Measurements from ENCODE around the gene THAP8. TPM values are rescaled to one million over a fixed set of nuclear protein-coding genes. Genes with fewer than 3 reads are reported as not detected.

Gene THAP8
- total RNA-seq, 3 donors from 2014 or later (not counting 1 experiment from before 2014, with no cell fraction given): 1.8 to 3.2 (median 2.8) TPM

GRCh38 chr19:35990156-35990555, 63.9 kb downstream of the THAP8 start:
- Mint-ChIP-seq H3K36me3 (no peaks in the 10 kb centered on the region), H3K27ac (no peak overlapping the region), H3K4me1 (peaks cover 5 to 17% of the 10 kb centered on the region in 2 donors), H3K27me3 (ENCODE audit: low read depth in 2 of 2) (peaks cover 23 to 31% of the 10 kb centered on the region in 2 donors), H3K9me3 (no peaks in the 10 kb centered on the region), H3K4me3 (no peak overlapping the region)
- no peak for ATAC-seq
- 93% methylated on average over 3 of the region's 4 CpGs for WGBS (ENCODE audit: insufficient coverage)
- Histone ChIP-seq H3K27me3 (ENCODE audit: control insufficient read depth, insufficient read depth, low read length) (peaks cover 10% of the 10 kb centered on the region), H3K9me3 (ENCODE audit: control insufficient read depth, insufficient read depth, low read length) (no peaks in the 10 kb centered on the region), H3K4me1 (ENCODE audit: control insufficient read depth, insufficient read depth, low read length) (peaks cover 20% of the 10 kb centered on the region), H3K27ac (ENCODE audit: low read length) (no peak overlapping the region), H3K36me3 (ENCODE audit: control insufficient read depth, insufficient read depth, low read length) (no peaks in the 10 kb centered on the region), H3K4me3 (ENCODE audit: low read length) (no peak overlapping the region)
- no peak for DNase-seq
- no peak for TF ChIP-seq CTCF (IDR thresholded peaks at IDR 0.05)
- intact Hi-C loops (cut with micrococcal nuclease): loop anchor here (10.0 kb wide), 1 partner anchor 125 kb away; the partner anchor contains the start of genes OVOL3, POLR2I and TBCB

DNA sequence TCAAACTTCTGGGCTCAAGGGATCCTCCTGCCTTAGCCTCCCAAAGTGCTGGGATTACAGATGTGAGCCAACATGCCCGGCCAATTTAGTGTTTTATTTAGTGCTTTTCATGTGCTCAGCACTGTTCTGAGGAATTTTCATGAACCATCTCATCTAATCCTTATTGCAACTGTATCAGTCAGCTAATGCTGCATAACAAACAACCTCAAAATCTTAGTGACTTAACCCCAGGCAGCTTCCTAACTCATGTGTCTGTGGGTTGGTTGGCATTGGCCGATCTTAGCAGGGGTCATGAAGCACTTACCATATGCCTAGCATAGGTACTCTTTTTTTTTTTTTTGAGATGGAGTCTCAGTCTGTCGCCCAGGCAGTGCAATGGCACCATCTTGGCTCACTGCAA, 65.3 kb downstream of the THAP8 start:
- no peak for ATAC-seq
- Mint-ChIP-seq H3K4me1 (peaks cover 0 to 8% of the 10 kb centered on the region in 2 donors), H3K36me3 (no peaks in the 10 kb centered on the region), H3K4me3 (no peak overlapping the region), H3K27ac (no peak overlapping the region), H3K9me3 (no peaks in the 10 kb centered on the region), H3K27me3 (ENCODE audit: low read depth in 2 of 2) (peaks cover 31 to 44% of the 10 kb centered on the region in 2 donors)
- Histone ChIP-seq H3K27ac (ENCODE audit: low read length) (no peak overlapping the region), H3K36me3 (ENCODE audit: control insufficient read depth, insufficient read depth, low read length) (no peaks in the 10 kb centered on the region), H3K4me1 (ENCODE audit: control insufficient read depth, insufficient read depth, low read length) (peaks cover 10% of the 10 kb centered on the region), H3K27me3 (ENCODE audit: control insufficient read depth, insufficient read depth, low read length) (peaks cover 15% of the 10 kb centered on the region), H3K4me3 (ENCODE audit: low read length) (no peak overlapping the region), H3K9me3 (ENCODE audit: control insufficient read depth, insufficient read depth, low read length) (no peaks in the 10 kb centered on the region)
- no peak for TF ChIP-seq CTCF (IDR thresholded peaks at IDR 0.05)
- no peak for DNase-seq
- intact Hi-C loops (cut with micrococcal nuclease): no loop called here
- WGBS (ENCODE audit: insufficient coverage): 100% methylated on average over 3 of the region's 3 CpGs

GRCh38 chr19:35987571-35987896, 66.6 kb downstream of the THAP8 start:
- Histone ChIP-seq H3K27me3 (ENCODE audit: control insufficient read depth, insufficient read depth, low read length) (peaks cover 15% of the 10 kb centered on the region), H3K36me3 (ENCODE audit: control insufficient read depth, insufficient read depth, low read length) (no peaks in the 10 kb centered on the region), H3K4me1 (ENCODE audit: control insufficient read depth, insufficient read depth, low read length) (peaks cover 9% of the 10 kb centered on the region), H3K27ac (ENCODE audit: low read length) (no peak overlapping the region), H3K4me3 (ENCODE audit: low read length) (no peak overlapping the region), H3K9me3 (ENCODE audit: control insufficient read depth, insufficient read depth, low read length) (no peaks in the 10 kb centered on the region)
- no peak for ATAC-seq
- H3K4me1 Mint-ChIP-seq: peaks cover 0 to 8% of the 10 kb centered on the region in 2 donors
- DNase-seq: no peak
- no peak overlapping the region for H3K27ac Mint-ChIP-seq
- 35% methylated on average over 8 of the region's 8 CpGs for WGBS (ENCODE audit: insufficient coverage)
- H3K36me3 Mint-ChIP-seq: no peaks in the 10 kb centered on the region
- TF ChIP-seq CTCF (IDR thresholded peaks at IDR 0.05): no peak
- H3K9me3 Mint-ChIP-seq: no peaks in the 10 kb centered on the region
- H3K27me3 Mint-ChIP-seq (ENCODE audit: low read depth in 2 of 2): peaks cover 32 to 47% of the 10 kb centered on the region in 2 donors
- intact Hi-C loops (cut with micrococcal nuclease): no loop called here
- H3K4me3 Mint-ChIP-seq: no peak overlapping the region
